Activated naive CD4-positive, alpha-beta T cell treated with anti-CD3 and anti-CD28 coated beads, Interleukin-2, amount 10 ng/mL, durations not matched to agents 7 days and 5 days (primary cell): ENCODE measurements around the gene CDRT15L2.
"Not testable (repeated sequence)": the region's sequence is repeated elsewhere in the genome, so short reads cannot be mapped to it uniquely, and the experiment has no call there.

Source experiments
- CTCF ChIA-PET: fragments of 350-600 bp; sonication (Branson Sonifier 250); formaldehyde crosslinking; loops from one replicate; lab custom pipeline; 2021; ENCODE audit warnings: antibody characterized with exemption; lab: Charles Lee
- DNase-seq: peaks from one replicate; pipeline ENCODE4 v3.0.0-alpha.2; 2020
- H3K27ac Mint-ChIP-seq: one replicate; pipeline ENCODE4 v1.8.0; 2021; ENCODE audit warnings: mild to moderate bottlenecking, moderate library complexity, mixed read lengths
- H3K27me3 Mint-ChIP-seq: one replicate; pipeline ENCODE4 v1.8.0; 2021; ENCODE audit warnings: mild to moderate bottlenecking, mixed read lengths
- H3K36me3 Mint-ChIP-seq: one replicate; pipeline ENCODE4 v1.8.0; 2021; ENCODE audit warnings: mixed read lengths
- H3K4me1 Mint-ChIP-seq: one replicate; pipeline ENCODE4 v1.8.0; 2021; ENCODE audit warnings: mixed read lengths
- H3K4me3 Mint-ChIP-seq: one replicate; pipeline ENCODE4 v1.8.0; 2021; ENCODE audit warnings: mild to moderate bottlenecking, moderate library complexity, mixed read lengths
- H3K9me3 Mint-ChIP-seq: one replicate; pipeline ENCODE4 v1.8.0; 2021; ENCODE audit warnings: mixed read lengths

The CDRT15L2 gene

DNA sequence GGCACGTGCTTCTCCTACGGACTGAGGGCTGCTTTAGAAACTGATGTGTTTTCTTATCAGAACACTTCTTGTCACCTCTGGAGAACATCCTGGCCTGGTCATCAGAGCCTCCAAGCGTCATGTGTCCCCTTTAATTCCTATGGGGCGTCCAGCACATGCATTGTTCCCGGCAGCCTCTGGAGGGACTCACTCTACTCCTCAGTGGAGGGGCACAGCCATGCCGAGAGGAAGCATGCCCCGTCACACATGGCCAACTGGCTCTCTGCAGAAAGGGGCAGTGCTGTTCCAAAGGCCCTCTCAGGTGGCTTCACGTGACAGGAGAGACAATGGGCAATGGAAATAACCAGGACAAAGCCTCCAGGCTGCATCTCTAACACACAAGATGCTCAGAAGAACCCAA lies 31.8 kb downstream of the CDRT15L2 start:
- CTCF ChIA-PET: no interaction called here
- H3K4me1 Mint-ChIP-seq: no peaks in the 10 kb centered on the region

DNA sequence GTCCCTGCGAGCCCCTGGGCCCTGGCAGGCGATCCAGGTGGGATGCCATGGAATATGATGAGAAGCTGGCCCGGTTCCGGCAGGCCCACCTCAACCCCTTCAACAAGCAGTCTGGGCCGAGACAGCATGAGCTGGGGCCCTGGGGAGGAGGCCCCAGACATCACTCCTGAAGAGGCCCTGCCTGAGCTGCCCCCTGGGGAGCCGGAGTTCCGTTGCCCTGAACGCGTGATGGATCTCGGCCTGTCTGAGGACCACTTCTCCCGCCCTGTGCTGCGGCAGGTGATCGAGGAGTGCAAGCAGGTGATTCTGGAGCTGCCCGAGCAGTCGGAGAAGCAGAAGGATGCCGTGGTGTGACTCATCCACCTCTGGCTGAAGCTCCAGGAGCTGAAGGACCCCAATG lies 33.1 kb downstream of the CDRT15L2 start:
- no peak overlapping the region for H3K27ac Mint-ChIP-seq
- H3K36me3 Mint-ChIP-seq: no peaks in the 10 kb centered on the region
- H3K4me1 Mint-ChIP-seq: no peaks in the 10 kb centered on the region
- H3K4me3 Mint-ChIP-seq: no peak overlapping the region
- CTCF ChIA-PET: no interaction called here
- no peaks in the 10 kb centered on the region for H3K27me3 Mint-ChIP-seq
- no peak for DNase-seq
- H3K9me3 Mint-ChIP-seq: no peaks in the 10 kb centered on the region

More for the DNA sequence above, 31.8 kb downstream of the CDRT15L2 start:
- Mint-ChIP-seq H3K27me3 (no peaks in the 10 kb centered on the region), H3K4me3 (no peak overlapping the region), H3K9me3 (no peaks in the 10 kb centered on the region), H3K27ac (no peak overlapping the region), H3K36me3 (no peaks in the 10 kb centered on the region)
- DNase-seq: no peak

DNA sequence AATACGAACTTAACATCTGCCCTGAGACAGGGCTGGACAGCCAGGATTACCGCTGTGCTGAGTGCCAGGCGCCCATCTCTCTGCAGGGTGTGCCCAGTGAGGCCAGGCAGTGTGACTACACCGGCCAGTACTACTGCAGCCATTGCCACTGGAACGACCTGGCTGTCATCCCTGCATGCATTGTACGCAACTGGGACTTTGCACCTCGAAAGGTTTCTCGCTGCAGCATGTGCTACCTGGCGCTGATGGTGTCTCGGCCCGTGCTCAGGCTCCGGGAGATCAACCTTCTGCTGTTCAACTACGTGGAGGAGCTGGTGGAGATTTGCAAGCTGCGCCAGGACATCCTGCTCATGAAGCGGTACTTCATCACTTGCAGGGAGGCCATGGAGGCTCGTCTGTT lies 33.7 kb downstream of the CDRT15L2 start:
- CTCF ChIA-PET: no interaction called here

DNA sequence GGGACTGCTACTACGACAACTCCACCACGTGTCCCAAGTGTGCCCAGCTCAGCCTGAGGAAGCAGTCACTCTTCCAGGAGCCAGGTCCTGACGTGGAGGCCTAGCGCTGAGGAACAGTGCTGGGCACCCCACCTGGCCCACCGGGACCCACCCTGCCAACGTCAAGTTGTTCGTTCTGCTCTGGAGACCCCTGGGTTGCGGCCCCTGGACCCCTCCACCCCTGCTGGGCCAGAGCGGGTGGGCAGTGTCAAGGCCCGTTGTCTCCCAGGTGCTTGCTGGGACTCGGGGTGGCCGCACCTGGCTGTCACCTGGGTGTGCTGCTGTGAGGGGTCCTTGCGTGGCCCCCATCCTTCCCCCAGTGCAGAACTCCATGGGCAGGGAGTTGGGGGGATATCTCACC lies 34.4 kb downstream of the CDRT15L2 start:
- no peaks in the 10 kb centered on the region for H3K36me3 Mint-ChIP-seq
- no peaks in the 10 kb centered on the region for H3K9me3 Mint-ChIP-seq
- H3K4me3 Mint-ChIP-seq: no peak overlapping the region
- H3K27ac Mint-ChIP-seq: no peak overlapping the region
- H3K27me3 Mint-ChIP-seq: no peaks in the 10 kb centered on the region
- no peak for DNase-seq
- CTCF ChIA-PET: no interaction called here
- H3K4me1 Mint-ChIP-seq: no peaks in the 10 kb centered on the region

More for the DNA sequence above, 33.7 kb downstream of the CDRT15L2 start:
- no peaks in the 10 kb centered on the region for H3K27me3 Mint-ChIP-seq
- DNase-seq: no peak
- no peaks in the 10 kb centered on the region for H3K9me3 Mint-ChIP-seq
- no peak overlapping the region for H3K4me3 Mint-ChIP-seq
- no peaks in the 10 kb centered on the region for H3K4me1 Mint-ChIP-seq
- H3K36me3 Mint-ChIP-seq: no peaks in the 10 kb centered on the region
- H3K27ac Mint-ChIP-seq: no peak overlapping the region

DNA sequence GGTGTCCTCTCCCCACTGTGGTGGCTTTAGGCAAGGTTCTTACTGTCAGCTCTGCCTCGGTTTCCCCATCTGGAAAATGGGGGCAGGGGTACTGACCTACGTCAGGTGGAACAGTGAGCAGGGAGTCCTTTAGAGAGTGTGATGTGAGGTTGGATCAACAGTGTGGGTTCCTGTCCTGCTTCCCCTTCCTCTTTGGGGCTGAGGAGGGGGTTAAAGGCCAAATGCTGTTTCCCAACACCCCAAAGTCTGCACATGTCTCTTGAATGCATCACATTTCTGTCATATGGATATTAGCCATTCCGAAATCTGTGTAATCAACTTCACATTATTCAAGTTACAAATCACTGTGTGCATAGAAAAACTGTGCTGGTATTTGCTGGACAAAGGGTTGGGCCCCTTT lies 35.9 kb downstream of the CDRT15L2 start:
- H3K36me3 Mint-ChIP-seq, H3K27me3 Mint-ChIP-seq, CTCF ChIA-PET, DNase-seq, H3K27ac Mint-ChIP-seq, H3K4me3 Mint-ChIP-seq, H3K9me3 Mint-ChIP-seq, H3K4me1 Mint-ChIP-seq: not testable (repeated sequence)
